Astrocyte (in vitro differentiated cells and primary cell): ENCODE measurements around the gene SFMBT2. TPM values are rescaled to one million over a fixed set of nuclear protein-coding genes. Genes with fewer than 3 reads are reported as not detected.

Experiments
- DNase-seq: peaks from one replicate; pipeline ENCODE4 v3.0.0-alpha.2; 2010; ENCODE audit warnings: low read depth
- FAIRE-seq: peaks from 2 replicates; lab custom pipeline; 2011; peaks lifted over from hg19 to GRCh38; lab: Jason Lieb, UNC
- H2AFZ ChIP-seq: 2 replicates; pipeline ENCODE4 v1.6.0; 2012; ENCODE audit warnings: low read depth, low read length, inconsistent platforms
- H3K27ac ChIP-seq: 2 replicates; pipeline ENCODE4 v1.5.1; 2011; ENCODE audit warnings: low read depth, low read length, inconsistent platforms
- H3K27me3 ChIP-seq: 2 replicates; pipeline ENCODE4 v1.6.0; 2011; ENCODE audit warnings: low read length, inconsistent platforms; ENCODE audit not compliant: insufficient read depth
- H3K36me3 ChIP-seq: 2 replicates; pipeline ENCODE4 v1.5.1; 2011; ENCODE audit warnings: low read length, inconsistent platforms; ENCODE audit not compliant: insufficient read depth
- H3K4me1 ChIP-seq: 2 replicates; pipeline ENCODE4 v1.5.1; 2011; ENCODE audit warnings: low read length, inconsistent platforms; ENCODE audit not compliant: insufficient read depth
- H3K4me2 ChIP-seq: 2 replicates; pipeline ENCODE4 v1.6.0; 2012; ENCODE audit warnings: low read length, inconsistent platforms
- H3K4me3 ChIP-seq: 2 replicates; pipeline ENCODE4 v1.5.1; 2011; ENCODE audit warnings: low read depth, mild to moderate bottlenecking, low read length, inconsistent platforms; ENCODE audit not compliant: insufficient read depth
- H3K79me2 ChIP-seq: 2 replicates; pipeline ENCODE4 v1.6.0; 2012; ENCODE audit warnings: mild to moderate bottlenecking, low read length, inconsistent platforms; ENCODE audit not compliant: insufficient read depth
- H3K9ac ChIP-seq: 2 replicates; pipeline ENCODE4 v1.6.0; 2012; ENCODE audit warnings: mild to moderate bottlenecking, low read length, inconsistent platforms
- H3K9me3 ChIP-seq: 2 replicates; pipeline ENCODE4 v1.5.1; 2012; ENCODE audit warnings: low read depth, mild to moderate bottlenecking, low read length, inconsistent platforms; ENCODE audit not compliant: insufficient read depth
- H4K20me1 ChIP-seq: 2 replicates; pipeline ENCODE4 v1.6.0; 2012; ENCODE audit warnings: low read length, inconsistent platforms; ENCODE audit not compliant: insufficient read depth
- H3K27ac Mint-ChIP-seq: one replicate; pipeline ENCODE4 v1.8.0; 2021; ENCODE audit warnings: mild to moderate bottlenecking, mixed read lengths; ENCODE audit not compliant: unreplicated experiment
- H3K27me3 Mint-ChIP-seq: one replicate; pipeline ENCODE4 v1.8.0; 2021; ENCODE audit warnings: low read depth, mixed read lengths; ENCODE audit not compliant: unreplicated experiment
- H3K36me3 Mint-ChIP-seq: one replicate; pipeline ENCODE4 v1.8.0; 2021; ENCODE audit warnings: low read depth, mixed read lengths; ENCODE audit not compliant: unreplicated experiment
- H3K4me1 Mint-ChIP-seq: one replicate; pipeline ENCODE4 v1.8.0; 2021; ENCODE audit warnings: low read depth, mixed read lengths; ENCODE audit not compliant: unreplicated experiment
- H3K4me3 Mint-ChIP-seq: one replicate; pipeline ENCODE4 v1.8.0; 2021; ENCODE audit warnings: mild to moderate bottlenecking, moderate library complexity, mixed read lengths; ENCODE audit not compliant: unreplicated experiment
- H3K9me3 Mint-ChIP-seq: one replicate; pipeline ENCODE4 v1.8.0; 2021; ENCODE audit warnings: mild to moderate bottlenecking, mixed read lengths; ENCODE audit not compliant: unreplicated experiment
- EZH2 ChIP-seq: IDR thresholded peaks from 2 replicates; pipeline ENCODE4 v1.6.1; 2012; ENCODE audit warnings: mild to moderate bottlenecking, low read length, inconsistent platforms; ENCODE audit not compliant: insufficient read depth
- total RNA-seq: library from RNA; stranded (reverse); gene quantifications from 2 replicates; pipeline ENCODE4 v1.2.1, GENCODE V29; 2021
- TF ChIP-seq, protein P1 (sequence below): IDR thresholded peaks from 2 replicates; pipeline ENCODE4 v1.5.1; 2011; ENCODE audit warnings: low read depth, mild to moderate bottlenecking, inconsistent platforms, low read length, moderate library complexity; ENCODE audit not compliant: insufficient read depth

The SFMBT2 gene
- total RNA-seq, 1 donor from 2014 or later: 3.9 TPM

GRCh38 chr10:7311218-7311849 is 99.5 kb downstream of the SFMBT2 start:
- no peaks in the 10 kb centered on the region for H3K27me3 Mint-ChIP-seq
- H3K36me3 Mint-ChIP-seq: no peaks in the 10 kb centered on the region
- no peak overlapping the region for H2AFZ ChIP-seq
- no peak overlapping the region for H3K4me3 ChIP-seq
- H3K4me3 Mint-ChIP-seq: no peak overlapping the region
- no peaks in the 10 kb centered on the region for H4K20me1 ChIP-seq
- H3K36me3 ChIP-seq: no peaks in the 10 kb centered on the region
- H3K9ac ChIP-seq: no peak overlapping the region
- H3K9me3 ChIP-seq: no peaks in the 10 kb centered on the region
- no peak for FAIRE-seq
- TF ChIP-seq EZH2: no peak
- TF ChIP-seq, protein P1, sequence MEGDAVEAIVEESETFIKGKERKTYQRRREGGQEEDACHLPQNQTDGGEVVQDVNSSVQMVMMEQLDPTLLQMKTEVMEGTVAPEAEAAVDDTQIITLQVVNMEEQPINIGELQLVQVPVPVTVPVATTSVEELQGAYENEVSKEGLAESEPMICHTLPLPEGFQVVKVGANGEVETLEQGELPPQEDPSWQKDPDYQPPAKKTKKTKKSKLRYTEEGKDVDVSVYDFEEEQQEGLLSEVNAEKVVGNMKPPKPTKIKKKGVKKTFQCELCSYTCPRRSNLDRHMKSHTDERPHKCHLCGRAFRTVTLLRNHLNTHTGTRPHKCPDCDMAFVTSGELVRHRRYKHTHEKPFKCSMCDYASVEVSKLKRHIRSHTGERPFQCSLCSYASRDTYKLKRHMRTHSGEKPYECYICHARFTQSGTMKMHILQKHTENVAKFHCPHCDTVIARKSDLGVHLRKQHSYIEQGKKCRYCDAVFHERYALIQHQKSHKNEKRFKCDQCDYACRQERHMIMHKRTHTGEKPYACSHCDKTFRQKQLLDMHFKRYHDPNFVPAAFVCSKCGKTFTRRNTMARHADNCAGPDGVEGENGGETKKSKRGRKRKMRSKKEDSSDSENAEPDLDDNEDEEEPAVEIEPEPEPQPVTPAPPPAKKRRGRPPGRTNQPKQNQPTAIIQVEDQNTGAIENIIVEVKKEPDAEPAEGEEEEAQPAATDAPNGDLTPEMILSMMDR: no peak
- DNase-seq: peak; percentile 84
- H3K4me2 ChIP-seq: peak overlapping the region; percentile 23
- H3K79me2 ChIP-seq: no peaks in the 10 kb centered on the region
- H3K9me3 Mint-ChIP-seq: no peaks in the 10 kb centered on the region
- H3K27ac Mint-ChIP-seq: no peak overlapping the region
- no peaks in the 10 kb centered on the region for H3K27me3 ChIP-seq
- peak overlapping the region; percentile 15 for H3K27ac ChIP-seq
- peaks cover 6% of the 10 kb centered on the region for H3K4me1 Mint-ChIP-seq
- H3K4me1 ChIP-seq: no peaks in the 10 kb centered on the region

DNA sequence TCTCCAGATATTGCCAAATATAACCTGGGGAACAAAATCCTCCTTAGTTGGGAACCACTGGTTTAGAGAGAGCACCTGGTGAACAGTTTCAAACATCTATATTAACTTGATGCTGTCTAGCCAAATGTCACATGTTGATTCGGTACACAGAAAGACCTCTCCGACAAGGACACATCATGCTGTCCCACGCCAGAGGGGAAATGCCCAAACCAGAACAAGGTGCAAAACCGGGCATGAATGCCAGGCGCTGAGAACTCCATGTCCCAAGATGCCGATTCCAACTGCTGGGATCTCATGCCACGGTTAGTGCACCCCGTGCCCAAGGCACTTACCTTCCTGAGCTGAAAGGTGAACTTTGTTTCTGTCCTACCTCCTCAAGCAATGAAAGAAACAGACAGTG is 100.8 kb downstream of the SFMBT2 start:
- no peak overlapping the region for H3K9ac ChIP-seq
- H3K27ac ChIP-seq: no peak overlapping the region
- no peak overlapping the region for H2AFZ ChIP-seq
- Mint-ChIP-seq H3K4me3 (no peak overlapping the region), H3K4me1 (peaks cover 6% of the 10 kb centered on the region), H3K9me3 (no peaks in the 10 kb centered on the region), H3K27me3 (no peaks in the 10 kb centered on the region), H3K27ac (no peak overlapping the region), H3K36me3 (no peaks in the 10 kb centered on the region)
- H3K4me1 ChIP-seq: no peaks in the 10 kb centered on the region
- DNase-seq (no peak), FAIRE-seq (no peak)
- TF ChIP-seq, protein P1: no peak
- TF ChIP-seq EZH2: no peak
- H3K4me3 ChIP-seq: no peak overlapping the region
- no peaks in the 10 kb centered on the region for H3K27me3 ChIP-seq
- H3K9me3 ChIP-seq: no peaks in the 10 kb centered on the region
- no peaks in the 10 kb centered on the region for H4K20me1 ChIP-seq
- H3K4me2 ChIP-seq: no peak overlapping the region
- no peaks in the 10 kb centered on the region for H3K36me3 ChIP-seq
- no peaks in the 10 kb centered on the region for H3K79me2 ChIP-seq

- H2AFZ ChIP-seq: no peak overlapping the region
- Mint-ChIP-seq H3K36me3 (no peaks in the 10 kb centered on the region), H3K27me3 (no peaks in the 10 kb centered on the region), H3K9me3 (peaks cover 3% of the 10 kb centered on the region), H3K27ac (no peak overlapping the region), H3K4me1 (peaks cover 3% of the 10 kb centered on the region), H3K4me3 (no peak overlapping the region)
- FAIRE-seq: no peak
- no peaks in the 10 kb centered on the region for H3K27me3 ChIP-seq
- H3K4me3 ChIP-seq: no peak overlapping the region
- no peak for DNase-seq
- H3K36me3 ChIP-seq: no peaks in the 10 kb centered on the region
- H3K27ac ChIP-seq: no peak overlapping the region
- H3K4me2 ChIP-seq: no peak overlapping the region
- H3K9ac ChIP-seq: no peak overlapping the region
- no peaks in the 10 kb centered on the region for H3K4me1 ChIP-seq
- TF ChIP-seq, protein P1: no peak
- TF ChIP-seq EZH2: no peak
- H3K79me2 ChIP-seq: no peaks in the 10 kb centered on the region
- H3K9me3 ChIP-seq: no peaks in the 10 kb centered on the region
- H4K20me1 ChIP-seq: no peaks in the 10 kb centered on the region
Measured at GRCh38 chr10:7308826-7309225, 102.0 kb downstream of the SFMBT2 start.
